HG02623 (cell line): ENCODE data around the gene TRPV4.

Experiments used
- ATAC-seq: cut with Tn5 transposase; IDR thresholded peaks from one replicate; pipeline ENCODE4 v1.9.1; 2021; ENCODE audit warnings: moderate library complexity; ENCODE audit not compliant: unreplicated experiment

Gene TRPV4

DNA sequence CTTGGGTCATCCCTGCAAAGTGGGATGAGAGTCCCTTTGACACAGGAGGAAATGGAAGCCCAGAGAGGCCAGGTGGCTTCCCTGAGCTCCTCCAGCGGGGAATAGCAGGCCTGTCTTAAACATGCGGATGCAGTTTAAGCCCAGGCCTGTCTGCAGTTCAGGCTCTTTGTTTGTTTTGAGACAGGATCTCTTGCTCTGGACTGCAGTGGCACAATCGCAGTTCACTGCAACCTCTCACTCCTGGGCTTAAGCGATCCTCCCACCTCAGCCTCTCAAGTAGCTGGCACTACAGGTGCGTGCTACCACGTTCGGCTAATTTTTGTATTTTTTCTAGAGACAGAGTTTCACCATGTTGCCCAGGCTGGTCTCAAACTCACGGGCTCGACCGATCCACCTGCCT lies 3.5 kb downstream of the TRPV4 start:
- ATAC-seq = no peak

- ATAC-seq = no peak
Observed at GRCh38 chr12:109828754-109829511, 4.3 kb downstream of the TRPV4 start.

DNA sequence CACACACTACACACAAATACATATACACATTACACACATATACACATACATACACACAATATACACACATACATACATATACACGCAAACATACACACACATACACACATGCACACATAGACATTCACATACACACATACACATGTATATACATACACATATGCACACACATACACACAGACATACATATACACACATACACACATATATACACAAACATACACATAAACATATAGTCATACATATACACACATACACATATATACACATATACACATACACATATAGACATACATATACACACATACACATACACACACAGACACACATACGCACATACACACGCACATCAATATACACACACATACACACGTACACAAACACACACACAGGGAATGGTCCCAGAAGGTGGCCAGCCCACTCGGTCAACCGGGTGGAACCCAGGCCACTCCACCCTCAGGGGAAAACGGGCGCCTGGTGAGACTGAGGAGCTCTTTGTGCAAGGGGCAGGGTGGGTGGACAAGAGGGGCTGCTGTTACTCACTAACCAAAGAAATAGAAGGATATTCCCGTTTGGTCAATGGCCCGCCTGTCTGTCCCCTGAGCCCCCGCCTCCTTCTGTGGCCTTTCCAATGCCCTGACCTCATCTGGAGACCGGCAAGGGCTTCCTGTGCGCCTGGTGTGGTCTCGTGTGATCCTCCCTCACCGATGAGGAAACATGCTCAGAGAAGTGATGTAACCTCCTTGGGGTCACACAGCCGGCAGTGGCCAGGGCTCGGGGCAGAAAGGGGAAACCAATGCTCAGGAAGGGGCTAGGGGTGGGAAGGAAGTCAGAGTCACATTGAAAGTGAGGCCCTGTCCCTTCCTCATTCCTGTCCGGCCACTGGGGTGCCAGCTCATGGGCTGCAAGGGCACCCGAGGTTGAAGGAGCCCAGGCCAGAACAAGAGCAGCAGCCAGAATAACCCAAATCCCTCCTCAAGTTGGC lies 5.3 kb downstream of the TRPV4 start:
- ATAC-seq = no peak

- no peak for ATAC-seq
Observed at GRCh38 chr12:109827080-109827479, 6.1 kb downstream of the TRPV4 start.

DNA sequence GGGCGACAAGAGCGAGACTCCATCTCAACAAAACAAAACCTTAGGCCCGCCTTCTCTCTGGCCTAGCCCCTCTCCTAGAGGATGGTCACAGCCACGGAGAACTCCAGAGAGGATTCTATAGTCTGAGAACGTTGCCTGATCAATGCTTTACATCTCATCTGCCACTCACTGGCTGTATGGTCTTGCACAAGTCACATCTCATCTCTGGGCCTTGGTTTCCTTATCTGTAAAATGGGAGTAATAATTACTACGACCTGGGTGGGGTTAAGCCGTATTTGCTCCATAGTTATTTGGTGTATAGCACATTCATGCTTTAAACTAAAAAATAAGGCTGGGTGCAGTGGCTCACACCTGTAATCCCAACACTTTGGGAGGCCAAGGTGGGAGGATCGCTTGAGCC lies 8.5 kb downstream of the TRPV4 start:
- ATAC-seq = no peak

- ATAC-seq = no peak
Observed at GRCh38 chr12:109822951-109823411, 10.2 kb downstream of the TRPV4 start.

GRCh38 chr12:109822416-109822815 lies 10.8 kb downstream of the TRPV4 start:
- no peak for ATAC-seq

DNA sequence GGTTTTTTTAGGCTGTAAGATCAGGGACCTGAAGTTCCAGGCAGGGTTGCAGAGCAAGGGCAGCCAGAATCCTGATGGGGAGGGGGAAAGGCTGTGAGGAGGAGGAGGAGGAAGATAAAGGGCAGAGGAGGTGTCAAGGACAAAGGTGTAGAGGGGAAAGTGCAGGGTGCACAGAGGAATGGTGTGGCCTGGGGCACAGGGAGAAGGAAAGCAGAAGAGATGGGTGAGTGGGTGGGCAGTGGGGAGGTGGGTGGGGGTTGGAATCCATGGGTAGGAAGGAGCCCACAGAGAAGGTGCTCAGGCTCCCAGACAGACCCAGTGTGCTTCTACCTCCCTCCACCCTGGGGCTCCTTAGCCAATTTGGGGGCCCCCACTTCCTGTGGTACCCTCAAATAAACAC lies 11.2 kb downstream of the TRPV4 start:
- no peak for ATAC-seq

GRCh38 chr12:109820816-109821381 lies 12.3 kb downstream of the TRPV4 start:
- no peak for ATAC-seq

DNA sequence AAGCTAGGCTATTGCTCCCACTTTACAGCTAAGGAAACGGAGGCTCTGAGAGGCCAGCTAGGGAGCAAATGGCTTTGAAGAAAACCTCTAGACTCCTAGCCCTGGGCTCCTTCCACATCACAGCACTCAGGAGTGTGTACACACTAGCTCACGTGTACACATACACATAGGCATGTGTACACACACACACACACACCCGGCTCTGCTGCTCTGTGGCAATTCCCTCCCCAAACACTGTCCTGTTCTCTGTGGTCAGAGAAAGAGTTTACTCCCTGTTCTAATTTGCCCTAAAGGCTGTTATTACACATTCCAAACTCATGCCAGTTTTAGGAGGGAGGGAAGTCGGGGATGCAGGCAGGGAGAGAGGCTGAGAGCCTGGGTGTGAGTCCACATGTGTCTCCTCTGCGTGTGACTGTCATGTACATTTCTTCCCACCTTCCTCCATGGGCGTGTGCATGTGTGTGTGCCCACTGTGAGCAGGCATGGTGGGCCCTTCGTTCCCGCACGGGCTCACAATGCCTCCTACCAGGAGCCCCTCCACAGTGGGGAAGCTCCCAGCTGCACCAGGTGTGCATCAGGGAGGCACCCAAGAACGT lies 14.2 kb downstream of the TRPV4 start:
- ATAC-seq = no peak

DNA sequence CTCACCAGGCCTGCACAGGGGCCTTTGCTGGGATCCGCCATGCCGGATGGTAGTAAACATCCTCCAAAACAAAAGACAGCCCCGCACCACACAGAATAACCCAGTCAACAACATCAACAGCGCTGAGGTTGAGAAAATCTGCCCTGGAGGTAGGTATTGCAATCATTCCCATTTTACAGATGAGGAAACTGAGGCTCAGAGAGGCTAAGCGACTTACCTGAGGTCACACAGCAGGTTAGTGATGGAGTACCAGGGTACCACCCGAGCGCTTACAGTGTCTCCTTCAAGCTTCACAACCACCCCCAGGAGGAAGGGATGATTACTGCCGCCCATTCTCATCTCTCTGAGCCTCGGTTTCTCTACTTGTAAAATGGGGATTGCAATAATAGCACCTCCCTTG lies 14.9 kb downstream of the TRPV4 start:
- ATAC-seq = no peak

DNA sequence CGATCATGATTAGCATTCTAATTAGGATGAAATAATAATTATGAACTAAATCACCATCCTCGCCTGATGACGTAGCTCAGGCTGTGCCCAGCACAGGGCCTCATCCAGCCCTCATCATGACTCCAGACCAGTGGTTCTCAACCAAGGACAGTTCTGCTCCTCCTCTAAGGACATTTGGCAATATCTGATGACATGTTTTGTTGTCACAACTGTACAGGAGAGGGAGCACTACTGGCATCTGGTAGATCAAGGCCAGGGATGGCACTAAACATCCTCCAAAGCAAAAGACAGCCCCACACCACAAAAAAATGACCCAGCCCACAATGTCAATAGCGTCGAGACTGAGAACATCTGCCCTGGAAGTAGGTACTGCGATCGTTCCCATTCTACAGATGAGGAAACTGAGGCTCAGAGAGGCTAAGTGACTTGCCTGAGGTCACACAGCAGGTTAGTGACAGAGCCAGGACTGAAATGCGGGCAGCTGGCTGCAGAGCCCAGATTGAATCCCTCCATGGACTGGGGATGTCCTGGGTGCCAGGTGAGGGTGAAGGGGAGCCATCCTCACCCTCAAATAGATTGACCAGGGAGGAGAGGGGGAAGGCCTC lies 15.5 kb downstream of the TRPV4 start:
- ATAC-seq = no peak

DNA sequence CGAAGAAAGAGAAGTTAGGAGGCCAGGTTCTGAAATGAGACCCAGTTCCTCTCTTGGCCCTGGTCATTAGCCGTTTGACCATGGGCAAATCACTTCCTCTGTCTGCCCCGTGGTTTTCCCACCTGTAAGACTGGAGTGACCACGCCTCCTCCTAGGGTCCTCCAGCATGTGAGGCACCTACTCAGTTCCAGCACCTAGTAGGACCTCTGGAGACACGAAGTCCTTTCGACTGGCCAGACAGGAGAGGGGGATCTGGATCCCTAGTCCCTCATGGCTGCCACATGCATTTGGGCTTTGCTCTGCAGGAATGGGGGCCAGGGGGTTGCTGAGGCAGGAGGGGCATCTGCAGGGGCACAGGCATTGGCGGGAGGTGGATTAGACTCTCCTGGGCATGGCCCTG lies 16.3 kb downstream of the TRPV4 start:
- no peak for ATAC-seq

- ATAC-seq = no peak
Observed at GRCh38 chr12:109815757-109816617, 17.2 kb downstream of the TRPV4 start.

GRCh38 chr12:109815225-109815624 lies 18.0 kb downstream of the TRPV4 start:
- no peak for ATAC-seq

- no peak for ATAC-seq
Observed at GRCh38 chr12:109814600-109815150, 18.5 kb downstream of the TRPV4 start.

- no peak for ATAC-seq
Observed at GRCh38 chr12:109813810-109814416, 19.3 kb downstream of the TRPV4 start.

DNA sequence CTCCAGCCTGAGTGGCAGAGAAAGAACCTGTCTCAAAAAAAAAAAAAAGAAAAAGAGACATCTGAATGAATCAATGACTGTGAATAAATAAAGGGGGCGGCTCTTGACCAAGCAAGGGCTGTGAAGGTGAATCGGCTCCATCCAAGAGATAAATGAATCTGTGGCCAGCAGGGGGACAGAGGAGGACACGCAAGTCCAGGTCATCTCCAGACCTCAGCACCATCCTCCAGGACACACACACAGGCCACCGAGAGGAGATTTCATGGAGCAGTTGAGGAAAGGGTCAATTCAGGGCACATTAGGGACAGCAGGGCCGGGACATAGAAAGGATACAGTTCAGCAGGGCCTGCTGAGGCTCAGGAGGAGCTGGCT lies 21.6 kb downstream of the TRPV4 start:
- ATAC-seq = no peak

- ATAC-seq = no peak
Observed at GRCh38 chr12:109810954-109811623, 22.1 kb downstream of the TRPV4 start.
